GM12873 (cell line): ENCODE measurements around the gene USP4.

Experiments used
- CTCF ChIP-seq: IDR thresholded peaks from 2 replicates; pipeline ENCODE4 v1.5.1; 2012; ENCODE audit warnings: low read depth, mild to moderate bottlenecking, moderate library complexity, low read length, control low read depth; ENCODE audit not compliant: insufficient read depth; ENCODE audit errors: missing control alignments

Gene USP4

DNA sequence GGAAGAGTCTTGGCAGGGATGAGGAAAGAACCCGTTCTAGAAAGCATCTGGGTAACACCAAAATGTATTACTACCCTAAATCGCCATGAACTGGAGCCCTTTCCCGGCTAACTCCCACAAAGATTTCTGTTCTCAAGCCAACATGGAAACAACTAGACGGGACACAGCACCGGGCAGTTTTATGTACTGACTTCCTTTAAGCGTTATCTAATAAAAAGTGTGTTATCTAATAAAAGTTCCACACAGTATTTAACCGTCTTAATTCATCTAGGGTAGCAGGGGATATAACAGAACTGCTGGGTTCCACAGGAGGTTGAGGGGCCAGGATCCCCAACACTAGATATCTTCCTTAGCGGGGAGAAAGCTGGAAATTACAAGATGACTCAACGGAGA is 62.5 kb downstream of the USP4 start:
- no peak for TF ChIP-seq CTCF

- TF ChIP-seq CTCF = no peak
Measured at GRCh38 chr3:49276475-49277382, 63.1 kb downstream of the USP4 start, which contains the start of gene C3orf62. Gene C3orf62, minus strand, starts transcription at chr3:49277232. Its CDS starts 360 bp downstream, at chr3:49276872.

- TF ChIP-seq CTCF = no peak
Measured at GRCh38 chr3:49273825-49274532, 65.9 kb downstream of the USP4 start.

DNA sequence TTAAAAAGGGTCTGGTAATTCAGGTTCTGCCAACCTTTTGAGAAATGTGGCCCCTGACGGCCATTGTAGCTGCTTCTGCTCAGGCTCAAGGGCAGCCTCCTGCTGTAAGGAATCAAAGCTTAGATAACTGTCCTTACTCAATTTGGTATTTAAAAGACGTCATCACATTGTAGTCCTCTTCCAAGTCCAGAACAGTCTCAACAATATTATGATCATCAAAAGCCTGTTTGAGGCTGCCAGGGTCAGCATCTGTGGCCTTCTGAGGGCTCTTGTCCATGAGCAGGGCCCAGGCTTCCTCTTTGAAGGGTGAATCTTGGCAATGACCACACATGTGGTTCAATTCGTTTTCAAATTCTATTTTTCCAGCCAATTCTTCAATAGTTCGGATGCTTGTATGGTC is 68.8 kb downstream of the USP4 start:
- TF ChIP-seq CTCF = no peak

- TF ChIP-seq CTCF = no peak
Measured at GRCh38 chr3:49270156-49270500, 69.7 kb downstream of the USP4 start.

DNA sequence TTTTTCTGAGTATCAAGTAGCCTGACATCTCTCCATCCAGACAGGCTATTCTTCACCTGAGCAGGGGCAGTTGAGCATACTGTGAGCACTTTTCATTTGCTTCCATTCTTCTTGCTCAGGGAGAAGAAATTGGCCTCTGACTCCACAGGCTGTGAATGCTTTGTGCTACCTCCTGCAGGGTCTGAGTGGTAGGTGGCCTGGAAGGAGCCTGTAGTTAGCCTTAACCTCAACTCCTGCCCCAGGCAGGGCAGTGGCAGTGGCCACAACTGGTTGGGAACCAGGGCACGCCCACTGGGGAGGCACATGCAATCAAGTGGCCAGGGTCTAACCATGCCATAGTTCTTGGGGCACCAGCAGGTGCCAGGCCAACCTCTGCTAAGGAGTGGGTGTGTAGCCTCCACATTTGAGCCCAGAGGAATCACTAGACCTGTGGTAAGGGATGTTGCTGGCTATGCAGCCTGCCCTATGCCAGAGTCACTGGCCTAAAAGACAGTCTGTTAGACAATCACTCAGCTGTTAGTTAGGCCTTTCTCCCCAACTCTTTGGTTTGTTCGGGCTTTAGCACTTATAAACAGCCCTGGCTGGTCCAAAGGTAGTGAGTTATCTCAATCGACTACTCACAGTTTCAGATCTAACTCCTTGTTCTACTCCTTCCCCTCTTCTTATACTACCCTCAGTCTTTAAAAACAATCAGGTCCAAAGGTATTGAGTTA is 70.3 kb downstream of the USP4 start:
- no peak for TF ChIP-seq CTCF
